K562 (cell line): ENCODE measurements around the gene PTGIS. TPM values are rescaled to one million over a fixed set of nuclear protein-coding genes. Genes with fewer than 3 reads are reported as not detected.

Experiments
- ATAC-seq: fragments of 200-7000 bp; cut with Tn5 transposase; 3 replicates; pipeline ENCODE4 v1.9.1; 2020; ENCODE audit warnings: moderate library complexity
- BruUV-seq: library from RNA; stranded (reverse); fragments of 400-500 nt; replicated peaks from 2 replicates; lab custom pipeline; 2021; lab: Mats Ljungman, UMichigan
- CTCF ChIA-PET: fragments of 300-600 bp; formaldehyde crosslinking; extraction: SDS; loops from one replicate; lab custom pipeline; 2021; ENCODE audit warnings: low intra/inter-chr PET ratio; lab: Yijun Ruan, JAX
- POLR2A ChIA-PET: fragments of 300-600, 350-650 bp; sonication (Branson Sonifier 250); formaldehyde crosslinking; extraction: SDS; loops from one replicate; lab custom pipeline; 2021; ENCODE audit warnings: antibody characterized with exemption, inconsistent platforms; lab: Yijun Ruan, JAX
- DNase-seq, 4 experiments: peaks; one replicate each; pipeline versions ENCODE4 v3.0.0 to v3.0.0-alpha.2; 2011 to 2018; ENCODE audit warnings: low spot score in 3 of 4, mixed read lengths in 3 of 4; ENCODE audit errors: extremely low read depth in 1 of 4
- FAIRE-seq: peaks from 2 replicates; lab custom pipeline; 2011; peaks lifted over from hg19 to GRCh38; lab: Jason Lieb, UNC
- H2AFZ ChIP-seq: 2 replicates; pipeline ENCODE4 v1.6.0; 2011; ENCODE audit warnings: low read depth, low read length, control low read depth, inconsistent platforms
- H3K27ac ChIP-seq: fragments of 200-600 bp; 3 replicates; pipeline ENCODE4 v1.8.0; 2011; ENCODE audit warnings: low read depth, mild to moderate bottlenecking, control low read depth, inconsistent platforms, low read length, moderate library complexity, mixed read lengths; ENCODE audit errors: extremely low read depth
- H3K27me3 ChIP-seq, 2 experiments: fragments of 300-600 bp in 1 of 2; 2 replicates in 1 of 2; 3 replicates in 1 of 2; pipeline versions ENCODE4 v1.6.0 to v1.8.0; 2011; ENCODE audit warnings: inconsistent platforms in 2 of 2, low read length in 2 of 2, mild to moderate bottlenecking in 1 of 2, mixed read lengths in 1 of 2, moderate library complexity in 1 of 2; ENCODE audit not compliant: control insufficient read depth in 2 of 2, insufficient read depth in 2 of 2
- H3K36me3 ChIP-seq: fragments of 300-600 bp; 3 replicates; pipeline ENCODE4 v1.8.0; 2011; ENCODE audit warnings: mild to moderate bottlenecking, low read length, inconsistent platforms; ENCODE audit not compliant: control insufficient read depth, insufficient read depth
- H3K4me1 ChIP-seq, 2 experiments: fragments of 200-600 bp in 1 of 2; replicated peaks in 1 of 2; 2 replicates in 1 of 2; 3 replicates in 1 of 2; pipeline versions ENCODE4 v1.5.1 to v1.8.0; 2011; ENCODE audit warnings: inconsistent platforms in 2 of 2, low read length in 2 of 2, mild to moderate bottlenecking in 1 of 2, mixed read lengths in 1 of 2, moderate library complexity in 1 of 2; ENCODE audit not compliant: control insufficient read depth in 2 of 2, insufficient read depth in 2 of 2
- H3K4me2 ChIP-seq: 2 replicates; pipeline ENCODE4 v1.6.1; 2011; ENCODE audit warnings: low read length, control low read depth, inconsistent platforms, mixed read lengths; ENCODE audit not compliant: insufficient read depth
- H3K4me3 ChIP-seq: fragments of 200-600 bp; sonication (generic), shearing (Covaris generic); 2 replicates; pipeline ENCODE4 v1.5.1; 2016; ENCODE audit warnings: control low read depth, inconsistent platforms
- H3K79me2 ChIP-seq: fragments of 200-600 bp; 3 replicates; pipeline ENCODE4 v1.8.0; 2011; ENCODE audit warnings: low read length, inconsistent platforms; ENCODE audit not compliant: control insufficient read depth, insufficient read depth
- H3K9ac ChIP-seq, 2 experiments: 2 replicates each; pipeline versions ENCODE4 v1.6.0 to v1.6.1; 2011; ENCODE audit warnings: low read depth in 2 of 2, low read length in 2 of 2, control low read depth in 1 of 2, inconsistent platforms in 1 of 2, mild to moderate bottlenecking in 1 of 2, mixed read lengths in 1 of 2; ENCODE audit not compliant: insufficient read depth in 1 of 2
- H3K9me1 ChIP-seq: one replicate; pipeline ENCODE4 v1.6.0; 2011; ENCODE audit warnings: inconsistent platforms, mild to moderate bottlenecking, low read length, moderate library complexity; ENCODE audit not compliant: control insufficient read depth, insufficient read depth
- H3K9me3 ChIP-seq: replicated peaks from 2 replicates; pipeline ENCODE4 v1.5.1; 2011; ENCODE audit warnings: low read depth, low read length, inconsistent platforms; ENCODE audit not compliant: control insufficient read depth, insufficient read depth
- H4K20me1 ChIP-seq: replicated peaks from 2 replicates; pipeline ENCODE4 v1.6.1; 2011; ENCODE audit warnings: low read length, inconsistent platforms, mixed read lengths; ENCODE audit not compliant: control insufficient read depth, insufficient read depth
- BCL6 ChIP-seq: fragments of 250-450 bp; sonication (Bioruptor Pico); IDR thresholded peaks from 2 replicates; pipeline ENCODE4 v1.4.0; 2020
- BCOR ChIP-seq: fragments of 450-650 bp; IDR thresholded peaks from 2 replicates; pipeline ENCODE4 v1.6.1; 2016
- CC2D1A ChIP-seq: fragments of 450-650 bp; IDR thresholded peaks from 2 replicates; pipeline ENCODE4 v1.6.1; 2017; ENCODE audit warnings: mild to moderate bottlenecking
- CHD4 ChIP-seq: fragments of 200-600 bp; sonication (generic); IDR thresholded peaks from 3 replicates; pipeline ENCODE4 v1.6.1; 2012; ENCODE audit warnings: low read depth, mild to moderate bottlenecking, mixed read lengths, low read length, inconsistent platforms; ENCODE audit not compliant: insufficient read depth, insufficient replicate concordance, poor library complexity, severe bottlenecking
- E2F3 ChIP-seq: fragments of 250-450 bp; sonication (Bioruptor Pico); IDR thresholded peaks from 2 replicates; pipeline ENCODE4 v1.4.0; 2020; ENCODE audit warnings: mild to moderate bottlenecking
- NUFIP1 ChIP-seq: fragments of 450-650 bp; IDR thresholded peaks from 2 replicates; pipeline ENCODE4 v1.6.1; 2018; ENCODE audit not compliant: partially characterized antibody
- RBM25 ChIP-seq: fragments of 200-400 bp; formaldehyde crosslinking; IDR thresholded peaks from 2 replicates; pipeline ENCODE4 v1.6.1; 2018; ENCODE audit warnings: low read length, low read depth, moderate library complexity; ENCODE audit not compliant: severe bottlenecking
- WGBS: fragments of 100-300 bp; shearing (Covaris generic); methylation state at CpG from one replicate; pipeline ENCODE4 v1.1.6; 2016; ENCODE audit warnings: low coverage, mixed read lengths; ENCODE audit not compliant: insufficient coverage; ENCODE audit errors: missing lambda C conversion rate; 5-methylcytosine and 5-hydroxymethylcytosine counted together
- in situ Hi-C: fragments of 300-500 bp; cut with MboI; formaldehyde crosslinking; loops from 4 replicates; pipeline ENCODE4 v1.15.0; 2018; ENCODE audit warnings: inconsistent platforms, mixed read lengths
- intact Hi-C: fragments of 100-400 bp; cut with micrococcal nuclease; formaldehyde crosslinking; loops from 2 replicates; pipeline ENCODE4 v1.14.2; 2022
- polyA plus RNA-seq, 8 experiments: library from polyadenylated mRNA; depleted of rRNA in 4 of 8; stranded (reverse) in 5 of 8; unstranded in 3 of 8; fragments of >200 nt; fragmentation: Nextera tagmentation in 2 of 8; fragmentation: Illumina TruSeq in 1 of 8; extraction: Ambion mirVana in 2 of 8; extraction: Trizol in 1 of 8; gene quantifications; 2 replicates each; pipeline versions ENCODE4 v1.2.1 to v1.2.3, GENCODE V29; 2011 to 2014; ENCODE audit warnings: inconsistent platforms in 1 of 8, missing spikeins in 1 of 8
- total RNA-seq, 7 experiments: library from RNA; depleted of rRNA in 6 of 7; stranded (reverse); fragments of >200 nt in 6 of 7; fragmentation: Illumina TruSeq in 2 of 7; extraction: Trizol in 2 of 7; gene quantifications; 2 replicates each; pipeline versions ENCODE4 v1.2.1 to v1.2.3, GENCODE V29; 2011 to 2021; ENCODE audit warnings: low replicate concordance in 1 of 7

PTGIS gene
- total and polyA plus RNA-seq, 9 of the 15 experiments (the other 6 are each of a cell fraction or from before 2014, with no cell fraction given): not detected

DNA sequence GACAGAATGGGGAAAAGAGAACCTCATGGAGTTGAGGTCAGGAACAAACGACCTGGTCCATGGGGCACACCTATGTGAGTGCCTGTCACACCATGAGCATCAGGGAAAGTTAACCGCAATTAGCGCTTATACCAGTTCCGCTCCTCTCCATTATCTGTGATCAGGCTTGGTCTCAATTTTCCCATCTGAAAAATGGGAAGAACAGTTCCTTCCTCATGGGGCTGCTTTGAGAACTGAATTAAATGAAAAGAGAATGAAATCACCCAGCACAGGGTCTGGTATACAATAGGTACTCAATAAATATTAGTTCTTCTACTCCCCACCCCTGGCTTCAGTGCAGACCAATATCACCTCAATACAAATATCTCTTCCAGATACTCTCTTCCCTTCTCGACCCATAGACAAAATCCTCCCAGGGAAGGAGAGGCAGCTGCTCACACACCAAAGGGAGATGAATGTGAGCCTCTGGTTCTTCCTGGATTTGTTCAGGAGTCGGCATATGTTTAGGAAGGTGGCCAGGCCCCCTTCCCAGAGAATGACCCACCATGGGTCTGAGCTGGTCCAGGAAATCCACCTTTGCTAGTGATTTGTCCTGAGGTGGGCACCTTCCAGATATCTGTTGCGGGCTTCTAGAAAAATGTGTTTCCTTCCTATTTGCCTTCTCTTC lies 2.4 kb upstream of the PTGIS start:
- H3K9me3 ChIP-seq: no peaks in the 10 kb centered on the region
- no peak overlapping the region for H3K27ac ChIP-seq
- H3K9ac ChIP-seq: no peak overlapping the region
- CTCF ChIA-PET: no interaction called here
- no peak overlapping the region for H3K4me2 ChIP-seq
- in situ Hi-C loops (no loop called here), intact Hi-C loops (no loop called here)
- no peaks in the 10 kb centered on the region for H3K79me2 ChIP-seq
- POLR2A ChIA-PET: interaction anchor here (1.0 to 1.9 kb wide), 3 partner anchors 9 to 18 kb away, joined by 4 to 7 read pairs (median 4); no protein-coding TSS in a partner anchor
- BruUV-seq: no TSS peak
- no peak overlapping the region for H3K4me3 ChIP-seq
- peaks cover 47 to 74% of the 10 kb centered on the region in 2 experiments; a peak in 4 of 5 replicates for H3K27me3 ChIP-seq
- ATAC-seq (no peak), DNase-seq (no peak), FAIRE-seq (no peak)
- no peaks in the 10 kb centered on the region for H3K9me1 ChIP-seq
- peaks cover 0 to 6% of the 10 kb centered on the region in 2 experiments; a peak in 2 of 5 replicates for H3K4me1 ChIP-seq
- no peak overlapping the region for H2AFZ ChIP-seq
- H4K20me1 ChIP-seq: peaks cover 10% of the 10 kb centered on the region; the same call in 1 of the 2 replicates
- H3K36me3 ChIP-seq: no peaks in the 10 kb centered on the region
- 2% methylated on average over 7 of the region's 7 CpGs for WGBS
- TF ChIP-seq CC2D1A (no peak), E2F3 (no peak), NUFIP1 (no peak), BCOR (0 out of 2 replicates have a peak, but pooled peaks have one; percentile 31), RBM25 (peak; percentile 53), CHD4 (peak; percentile 58), BCL6 (CRISPR knock-in tag) (no peak)
- TF ChIP-seq, all 486 proteins: peak for 3
